K562 (cell line): ENCODE data around the gene NEURL1. TPM values are rescaled to one million over a fixed set of nuclear protein-coding genes. Genes with fewer than 3 reads are reported as not detected.
"Not testable (repeated sequence)": the region's sequence is repeated elsewhere in the genome, so short reads cannot be mapped to it uniquely, and the experiment has no call there.

Experiments
- ATAC-seq: fragments of 200-7000 bp; cut with Tn5 transposase; 3 replicates; pipeline ENCODE4 v1.9.1; 2020; ENCODE audit warnings: moderate library complexity
- BruUV-seq: library from RNA; stranded (reverse); fragments of 400-500 nt; replicated peaks from 2 replicates; lab custom pipeline; 2021; lab: Mats Ljungman, UMichigan
- CTCF ChIA-PET: fragments of 300-600 bp; formaldehyde crosslinking; extraction: SDS; loops from one replicate; lab custom pipeline; 2021; ENCODE audit warnings: low intra/inter-chr PET ratio; lab: Yijun Ruan, JAX
- POLR2A ChIA-PET: fragments of 300-600, 350-650 bp; sonication (Branson Sonifier 250); formaldehyde crosslinking; extraction: SDS; loops from one replicate; lab custom pipeline; 2021; ENCODE audit warnings: antibody characterized with exemption, inconsistent platforms; lab: Yijun Ruan, JAX
- DNase-seq, 4 experiments: peaks; one replicate each; pipeline versions ENCODE4 v3.0.0 to v3.0.0-alpha.2; 2011 to 2018; ENCODE audit warnings: low spot score in 3 of 4, mixed read lengths in 3 of 4; ENCODE audit errors: extremely low read depth in 1 of 4
- FAIRE-seq: peaks from 2 replicates; lab custom pipeline; 2011; peaks lifted over from hg19 to GRCh38; lab: Jason Lieb, UNC
- H2AFZ ChIP-seq: 2 replicates; pipeline ENCODE4 v1.6.0; 2011; ENCODE audit warnings: low read depth, low read length, control low read depth, inconsistent platforms
- H3K27ac ChIP-seq: fragments of 200-600 bp; 3 replicates; pipeline ENCODE4 v1.8.0; 2011; ENCODE audit warnings: low read depth, mild to moderate bottlenecking, control low read depth, inconsistent platforms, low read length, moderate library complexity, mixed read lengths; ENCODE audit errors: extremely low read depth
- H3K27me3 ChIP-seq, 2 experiments: fragments of 300-600 bp in 1 of 2; 2 replicates in 1 of 2; 3 replicates in 1 of 2; pipeline versions ENCODE4 v1.6.0 to v1.8.0; 2011; ENCODE audit warnings: inconsistent platforms in 2 of 2, low read length in 2 of 2, mild to moderate bottlenecking in 1 of 2, mixed read lengths in 1 of 2, moderate library complexity in 1 of 2; ENCODE audit not compliant: control insufficient read depth in 2 of 2, insufficient read depth in 2 of 2
- H3K36me3 ChIP-seq: fragments of 300-600 bp; 3 replicates; pipeline ENCODE4 v1.8.0; 2011; ENCODE audit warnings: mild to moderate bottlenecking, low read length, inconsistent platforms; ENCODE audit not compliant: control insufficient read depth, insufficient read depth
- H3K4me1 ChIP-seq, 2 experiments: fragments of 200-600 bp in 1 of 2; replicated peaks in 1 of 2; 2 replicates in 1 of 2; 3 replicates in 1 of 2; pipeline versions ENCODE4 v1.5.1 to v1.8.0; 2011; ENCODE audit warnings: inconsistent platforms in 2 of 2, low read length in 2 of 2, mild to moderate bottlenecking in 1 of 2, mixed read lengths in 1 of 2, moderate library complexity in 1 of 2; ENCODE audit not compliant: control insufficient read depth in 2 of 2, insufficient read depth in 2 of 2
- H3K4me2 ChIP-seq: 2 replicates; pipeline ENCODE4 v1.6.1; 2011; ENCODE audit warnings: low read length, control low read depth, inconsistent platforms, mixed read lengths; ENCODE audit not compliant: insufficient read depth
- H3K4me3 ChIP-seq: fragments of 200-600 bp; sonication (generic), shearing (Covaris generic); 2 replicates; pipeline ENCODE4 v1.5.1; 2016; ENCODE audit warnings: control low read depth, inconsistent platforms
- H3K79me2 ChIP-seq: fragments of 200-600 bp; 3 replicates; pipeline ENCODE4 v1.8.0; 2011; ENCODE audit warnings: low read length, inconsistent platforms; ENCODE audit not compliant: control insufficient read depth, insufficient read depth
- H3K9ac ChIP-seq, 2 experiments: 2 replicates each; pipeline versions ENCODE4 v1.6.0 to v1.6.1; 2011; ENCODE audit warnings: low read depth in 2 of 2, low read length in 2 of 2, control low read depth in 1 of 2, inconsistent platforms in 1 of 2, mild to moderate bottlenecking in 1 of 2, mixed read lengths in 1 of 2; ENCODE audit not compliant: insufficient read depth in 1 of 2
- H3K9me1 ChIP-seq: one replicate; pipeline ENCODE4 v1.6.0; 2011; ENCODE audit warnings: inconsistent platforms, mild to moderate bottlenecking, low read length, moderate library complexity; ENCODE audit not compliant: control insufficient read depth, insufficient read depth
- H3K9me3 ChIP-seq: replicated peaks from 2 replicates; pipeline ENCODE4 v1.5.1; 2011; ENCODE audit warnings: low read depth, low read length, inconsistent platforms; ENCODE audit not compliant: control insufficient read depth, insufficient read depth
- H4K20me1 ChIP-seq: replicated peaks from 2 replicates; pipeline ENCODE4 v1.6.1; 2011; ENCODE audit warnings: low read length, inconsistent platforms, mixed read lengths; ENCODE audit not compliant: control insufficient read depth, insufficient read depth
- ARID1B ChIP-seq: fragments of 450-650 bp; IDR thresholded peaks from 2 replicates; pipeline ENCODE4 v1.6.1; 2016; ENCODE audit warnings: antibody characterized with exemption, mild to moderate bottlenecking, inconsistent platforms
- CBFA2T3 ChIP-seq: fragments of 450-650 bp; IDR thresholded peaks from 2 replicates; pipeline ENCODE4 v1.6.1; 2017
- CCAR2 ChIP-seq: fragments of 200-400 bp; formaldehyde crosslinking; IDR thresholded peaks from 2 replicates; pipeline ENCODE4 v1.6.1; 2017; ENCODE audit warnings: mild to moderate bottlenecking, low read depth, low read length
- CTBP1 ChIP-seq: fragments of 450-650 bp; IDR thresholded peaks from 2 replicates; pipeline ENCODE4 v1.6.1; 2016; ENCODE audit warnings: borderline replicate concordance
- FOSL1 ChIP-seq: fragments of 200-800 bp; sonication (Bioruptor generic); conservative IDR thresholded peaks from 2 replicates; pipeline ENCODE4 v1.6.1; 2016; ENCODE audit warnings: missing genetic modification characterization, missing compliant biosample characterization
- FOXJ2 ChIP-seq: fragments of 200-800 bp; sonication (Bioruptor generic); IDR thresholded peaks from 2 replicates; pipeline ENCODE4 v1.6.1; 2016; ENCODE audit warnings: missing genetic modification characterization, missing compliant biosample characterization
- GTF2A2 ChIP-seq: IDR thresholded peaks from 2 replicates; pipeline ENCODE4 v1.6.1; 2016; ENCODE audit warnings: mild to moderate bottlenecking, missing genetic modification characterization, missing compliant biosample characterization
- HDAC8 ChIP-seq: fragments of 450-650 bp; IDR thresholded peaks from 2 replicates; pipeline ENCODE4 v1.6.1; 2016; ENCODE audit warnings: mild to moderate bottlenecking, missing genetic modification characterization, moderate library complexity, missing compliant biosample characterization
- MAFG ChIP-seq: fragments of 450-650 bp; conservative IDR thresholded peaks from 2 replicates; pipeline ENCODE4 v1.6.1; 2016; ENCODE audit warnings: missing genetic modification characterization, missing compliant biosample characterization
- MAFK ChIP-seq: IDR thresholded peaks from 2 replicates; pipeline ENCODE4 v1.6.1; 2011; ENCODE audit warnings: low read length, improper control_type of control experiment
- MEF2A ChIP-seq: IDR thresholded peaks from 2 replicates; pipeline ENCODE4 v1.6.1; 2011; ENCODE audit warnings: low read depth, mild to moderate bottlenecking, low read length, moderate library complexity; ENCODE audit not compliant: control insufficient read depth
- MTA3 ChIP-seq: fragments of 450-650 bp; formaldehyde crosslinking; IDR thresholded peaks from 2 replicates; pipeline ENCODE4 v1.6.1; 2017; ENCODE audit warnings: mild to moderate bottlenecking, borderline replicate concordance
- NR2C1 ChIP-seq, 2 experiments: fragments of 450-650 bp; IDR thresholded peaks; 2 replicates each; pipeline ENCODE4 v1.6.1; 2017; ENCODE audit warnings: mild to moderate bottlenecking in 2 of 2, antibody characterized with exemption in 1 of 2, inconsistent platforms in 1 of 2, missing compliant biosample characterization in 1 of 2, missing genetic modification characterization in 1 of 2
- PYGO2 ChIP-seq: fragments of 450-650 bp; IDR thresholded peaks from 2 replicates; pipeline ENCODE4 v1.6.1; 2016; ENCODE audit warnings: mild to moderate bottlenecking, missing genetic modification characterization, moderate library complexity, missing compliant biosample characterization
- RAD51 ChIP-seq: fragments of 450-650 bp; IDR thresholded peaks from 2 replicates; pipeline ENCODE4 v1.7.1; 2016; ENCODE audit warnings: low read depth, mild to moderate bottlenecking, borderline replicate concordance
- ZEB2 ChIP-seq: fragments of 450-650 bp; IDR thresholded peaks from 2 replicates; pipeline ENCODE4 v1.6.1; 2016
- ZFPM2 ChIP-seq: fragments of 250-450 bp; sonication (Bioruptor Pico); IDR thresholded peaks from 2 replicates; pipeline ENCODE4 v1.5.1; 2022; ENCODE audit warnings: mild to moderate bottlenecking
- ZNF12 ChIP-seq: sonication (generic); formaldehyde crosslinking; IDR thresholded peaks from 2 replicates; pipeline ENCODE4 v1.4.0; 2020; ENCODE audit warnings: mild to moderate bottlenecking, missing genetic modification reagents
- ZNF589 ChIP-seq: fragments of 200-800 bp; sonication (Bioruptor generic); IDR thresholded peaks from 2 replicates; pipeline ENCODE4 v1.6.1; 2016; ENCODE audit warnings: low read depth, missing genetic modification characterization, missing compliant biosample characterization
- ZNF644 ChIP-seq: fragments of 200-800 bp; sonication (Bioruptor generic); IDR thresholded peaks from 2 replicates; pipeline ENCODE4 v1.6.1; 2016; ENCODE audit warnings: low read depth, missing genetic modification characterization, missing compliant biosample characterization
- WGBS: fragments of 100-300 bp; shearing (Covaris generic); methylation state at CpG from one replicate; pipeline ENCODE4 v1.1.6; 2016; ENCODE audit warnings: low coverage, mixed read lengths; ENCODE audit not compliant: insufficient coverage; ENCODE audit errors: missing lambda C conversion rate; 5-methylcytosine and 5-hydroxymethylcytosine counted together
- in situ Hi-C: fragments of 300-500 bp; cut with MboI; formaldehyde crosslinking; loops from 4 replicates; pipeline ENCODE4 v1.15.0; 2018; ENCODE audit warnings: inconsistent platforms, mixed read lengths
- intact Hi-C: fragments of 100-400 bp; cut with micrococcal nuclease; formaldehyde crosslinking; loops from 2 replicates; pipeline ENCODE4 v1.14.2; 2022
- polyA plus RNA-seq, 8 experiments: library from polyadenylated mRNA; depleted of rRNA in 4 of 8; stranded (reverse) in 5 of 8; unstranded in 3 of 8; fragments of >200 nt; fragmentation: Nextera tagmentation in 2 of 8; fragmentation: Illumina TruSeq in 1 of 8; extraction: Ambion mirVana in 2 of 8; extraction: Trizol in 1 of 8; gene quantifications; 2 replicates each; pipeline versions ENCODE4 v1.2.1 to v1.2.3, GENCODE V29; 2011 to 2014; ENCODE audit warnings: inconsistent platforms in 1 of 8, missing spikeins in 1 of 8
- total RNA-seq, 7 experiments: library from RNA; depleted of rRNA in 6 of 7; stranded (reverse); fragments of >200 nt in 6 of 7; fragmentation: Illumina TruSeq in 2 of 7; extraction: Trizol in 2 of 7; gene quantifications; 2 replicates each; pipeline versions ENCODE4 v1.2.1 to v1.2.3, GENCODE V29; 2011 to 2021; ENCODE audit warnings: low replicate concordance in 1 of 7
- TF ChIP-seq, protein P1 (sequence below): fragments of 450-650 bp; IDR thresholded peaks from 2 replicates; pipeline ENCODE4 v1.6.1; 2017; ENCODE audit warnings: antibody characterized with exemption, mild to moderate bottlenecking

Gene NEURL1
- total and polyA plus RNA-seq, 9 of the 15 experiments (the other 6 are each of a cell fraction or from before 2014, with no cell fraction given): 0.01 to 0.45 (median 0.16) TPM; not detected in 5

DNA sequence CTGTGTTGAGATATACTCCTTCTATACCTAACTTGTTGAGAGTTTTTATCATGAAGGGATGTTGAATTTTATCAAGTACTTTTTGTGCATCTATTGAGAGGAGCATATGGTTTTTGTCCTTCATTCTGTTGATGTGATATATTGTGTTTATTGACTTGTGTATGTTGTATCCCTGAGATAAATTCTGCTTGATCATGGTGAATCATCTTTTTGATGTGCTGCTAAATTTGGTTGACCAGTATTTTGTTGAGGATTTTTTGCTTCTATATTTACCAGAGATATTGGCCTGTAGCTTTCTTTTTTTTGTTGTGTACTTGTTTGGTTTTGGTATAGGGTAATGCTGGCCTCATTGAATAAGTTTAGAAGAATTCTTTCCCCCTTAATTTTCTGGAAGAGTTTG lies 32.4 kb downstream of the NEURL1 start (continued):
- TF ChIP-seq CCAR2 (no peak), MAFG (tag) (peak; percentile 85), ZFPM2 (CRISPR knock-in tag) (no peak), MAFK (0 out of 2 replicates have a peak, but pooled peaks have one; percentile 18), FOXJ2 (peak; percentile 45; the same call in 1 of the 2 replicates), MTA3 (no peak), ZNF12 (no peak), RAD51 (no peak), ZNF589 (CRISPR knock-in tag) (no peak), MEF2A (no peak)

DNA sequence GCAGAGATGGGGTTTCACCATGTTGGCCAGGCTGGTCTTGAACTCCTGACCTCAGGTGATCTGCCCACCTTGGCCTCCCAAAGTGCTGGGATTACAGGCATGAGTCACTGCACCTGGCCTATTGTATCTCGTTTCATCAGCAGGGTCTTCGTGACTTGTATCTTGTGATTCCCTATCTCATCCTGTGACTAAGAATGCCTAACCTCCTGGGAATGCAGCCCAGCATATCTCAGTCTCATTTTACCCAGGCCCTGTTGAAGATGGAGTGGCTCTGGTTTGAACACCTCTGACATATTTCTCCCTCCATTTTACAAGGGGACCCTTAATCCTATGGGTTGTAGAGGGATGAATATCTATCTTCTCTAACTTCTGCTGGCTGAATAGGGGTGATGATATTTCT lies 34.0 kb downstream of the NEURL1 start:
- H3K27ac ChIP-seq; DNase-seq; POLR2A ChIA-PET; H3K9me1 ChIP-seq; H3K4me1 ChIP-seq; H3K27me3 ChIP-seq; intact Hi-C loops; H3K4me2 ChIP-seq; ATAC-seq; H2AFZ ChIP-seq; H3K79me2 ChIP-seq; in situ Hi-C loops; CTCF ChIA-PET; H4K20me1 ChIP-seq; H3K36me3 ChIP-seq; H3K9ac ChIP-seq; H3K9me3 ChIP-seq; BruUV-seq; FAIRE-seq; H3K4me3 ChIP-seq; TF ChIP-seq NR2C1 (IDR thresholded peaks at IDR 0.05): not testable (repeated sequence)
- WGBS: 0% methylated on average over 2 of the region's 2 CpGs
- 0 out of 2 replicates have a peak, but pooled peaks have one; percentile 34 for TF ChIP-seq HDAC8 (tag)
- TF ChIP-seq NR2C1 (tag; IDR thresholded peaks at IDR 0.05): peak; percentile 71
- peak; percentile 68; the same call in 1 of the 2 replicates for TF ChIP-seq ZNF644
- TF ChIP-seq FOSL1: peak; percentile 82
- TF ChIP-seq, protein P1, sequence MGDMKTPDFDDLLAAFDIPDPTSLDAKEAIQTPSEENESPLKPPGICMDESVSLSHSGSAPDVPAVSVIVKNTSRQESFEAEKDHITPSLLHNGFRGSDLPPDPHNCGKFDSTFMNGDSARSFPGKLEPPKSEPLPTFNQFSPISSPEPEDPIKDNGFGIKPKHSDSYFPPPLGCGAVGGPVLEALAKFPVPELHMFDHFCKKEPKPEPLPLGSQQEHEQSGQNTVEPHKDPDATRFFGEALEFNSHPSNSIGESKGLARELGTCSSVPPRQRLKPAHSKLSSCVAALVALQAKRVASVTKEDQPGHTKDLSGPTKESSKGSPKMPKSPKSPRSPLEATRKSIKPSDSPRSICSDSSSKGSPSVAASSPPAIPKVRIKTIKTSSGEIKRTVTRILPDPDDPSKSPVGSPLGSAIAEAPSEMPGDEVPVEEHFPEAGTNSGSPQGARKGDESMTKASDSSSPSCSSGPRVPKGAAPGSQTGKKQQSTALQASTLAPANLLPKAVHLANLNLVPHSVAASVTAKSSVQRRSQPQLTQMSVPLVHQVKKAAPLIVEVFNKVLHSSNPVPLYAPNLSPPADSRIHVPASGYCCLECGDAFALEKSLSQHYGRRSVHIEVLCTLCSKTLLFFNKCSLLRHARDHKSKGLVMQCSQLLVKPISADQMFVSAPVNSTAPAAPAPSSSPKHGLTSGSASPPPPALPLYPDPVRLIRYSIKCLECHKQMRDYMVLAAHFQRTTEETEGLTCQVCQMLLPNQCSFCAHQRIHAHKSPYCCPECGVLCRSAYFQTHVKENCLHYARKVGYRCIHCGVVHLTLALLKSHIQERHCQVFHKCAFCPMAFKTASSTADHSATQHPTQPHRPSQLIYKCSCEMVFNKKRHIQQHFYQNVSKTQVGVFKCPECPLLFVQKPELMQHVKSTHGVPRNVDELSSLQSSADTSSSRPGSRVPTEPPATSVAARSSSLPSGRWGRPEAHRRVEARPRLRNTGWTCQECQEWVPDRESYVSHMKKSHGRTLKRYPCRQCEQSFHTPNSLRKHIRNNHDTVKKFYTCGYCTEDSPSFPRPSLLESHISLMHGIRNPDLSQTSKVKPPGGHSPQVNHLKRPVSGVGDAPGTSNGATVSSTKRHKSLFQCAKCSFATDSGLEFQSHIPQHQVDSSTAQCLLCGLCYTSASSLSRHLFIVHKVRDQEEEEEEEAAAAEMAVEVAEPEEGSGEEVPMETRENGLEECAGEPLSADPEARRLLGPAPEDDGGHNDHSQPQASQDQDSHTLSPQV: 0 out of 2 replicates have a peak, but pooled peaks have one; percentile 25
- peak; percentile 20 for TF ChIP-seq CBFA2T3
- TF ChIP-seq PYGO2 (tag): peak; percentile 75; the same call in 1 of the 2 replicates
- peak; percentile 42; the same call in 1 of the 2 replicates for TF ChIP-seq CTBP1
- peak; percentile 39; the same call in 1 of the 2 replicates for TF ChIP-seq ARID1B
- TF ChIP-seq GTF2A2 (tag): peak; percentile 62; the same call in 1 of the 2 replicates
- TF ChIP-seq ZEB2: peak; percentile 92
